Bronchial epithelial cell (primary cell): ENCODE data around the gene GNA14. TPM values are rescaled to one million over a fixed set of nuclear protein-coding genes. Genes with fewer than 3 reads are reported as not detected.

Experiments
- DNase-seq: peaks from one replicate; pipeline ENCODE4 v3.0.0-alpha.2; 2010; ENCODE audit warnings: low read depth
- FAIRE-seq: peaks from 2 replicates; lab custom pipeline; 2011; peaks lifted over from hg19 to GRCh38; lab: Jason Lieb, UNC
- H3K27me3 ChIP-seq: 2 replicates; pipeline ENCODE4 v1.5.1; 2011; ENCODE audit warnings: low read length; ENCODE audit not compliant: control insufficient read depth, insufficient read depth
- H3K36me3 ChIP-seq: 2 replicates; pipeline ENCODE4 v1.5.1; 2011; ENCODE audit warnings: low read length; ENCODE audit not compliant: control insufficient read depth, insufficient read depth
- H3K4me3 ChIP-seq: 2 replicates; pipeline ENCODE4 v1.5.1; 2011; ENCODE audit warnings: mild to moderate bottlenecking, low read depth, low read length, control low read depth
- total RNA-seq: library from RNA; depleted of rRNA; stranded (reverse); fragments of >200 nt; gene quantifications from 2 replicates; pipeline ENCODE4 v1.2.1, GENCODE V29; 2014
- TF ChIP-seq, protein P1 (sequence below): IDR thresholded peaks from 2 replicates; pipeline ENCODE4 v1.5.1; 2011; ENCODE audit warnings: mild to moderate bottlenecking, moderate library complexity, low read length, control low read depth, inconsistent platforms; ENCODE audit not compliant: insufficient read depth, severe bottlenecking

The GNA14 gene
- total RNA-seq, 1 donor from 2014 or later: not detected

DNA sequence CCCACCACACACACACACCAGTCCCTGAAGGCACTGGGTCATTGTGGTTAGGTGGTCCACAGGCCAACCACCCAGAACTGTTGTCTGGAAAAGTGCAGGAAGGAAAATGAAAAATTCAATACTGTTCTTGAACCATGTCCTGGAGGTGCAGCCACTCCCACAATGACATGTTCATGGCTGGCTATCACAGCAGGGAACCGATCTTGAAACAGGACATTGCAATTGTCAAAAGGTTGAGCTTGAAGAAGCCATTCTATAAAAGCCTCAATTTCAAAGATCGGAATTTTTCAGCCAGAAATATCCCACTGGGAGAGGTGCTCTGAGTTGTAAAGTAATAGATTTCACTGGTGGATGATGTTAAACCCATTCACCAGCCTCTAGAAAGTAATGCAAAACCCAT lies 218.2 kb downstream of the GNA14 start:
- TF ChIP-seq, protein P1, sequence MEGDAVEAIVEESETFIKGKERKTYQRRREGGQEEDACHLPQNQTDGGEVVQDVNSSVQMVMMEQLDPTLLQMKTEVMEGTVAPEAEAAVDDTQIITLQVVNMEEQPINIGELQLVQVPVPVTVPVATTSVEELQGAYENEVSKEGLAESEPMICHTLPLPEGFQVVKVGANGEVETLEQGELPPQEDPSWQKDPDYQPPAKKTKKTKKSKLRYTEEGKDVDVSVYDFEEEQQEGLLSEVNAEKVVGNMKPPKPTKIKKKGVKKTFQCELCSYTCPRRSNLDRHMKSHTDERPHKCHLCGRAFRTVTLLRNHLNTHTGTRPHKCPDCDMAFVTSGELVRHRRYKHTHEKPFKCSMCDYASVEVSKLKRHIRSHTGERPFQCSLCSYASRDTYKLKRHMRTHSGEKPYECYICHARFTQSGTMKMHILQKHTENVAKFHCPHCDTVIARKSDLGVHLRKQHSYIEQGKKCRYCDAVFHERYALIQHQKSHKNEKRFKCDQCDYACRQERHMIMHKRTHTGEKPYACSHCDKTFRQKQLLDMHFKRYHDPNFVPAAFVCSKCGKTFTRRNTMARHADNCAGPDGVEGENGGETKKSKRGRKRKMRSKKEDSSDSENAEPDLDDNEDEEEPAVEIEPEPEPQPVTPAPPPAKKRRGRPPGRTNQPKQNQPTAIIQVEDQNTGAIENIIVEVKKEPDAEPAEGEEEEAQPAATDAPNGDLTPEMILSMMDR: no peak
- no peak for DNase-seq
- Histone ChIP-seq H3K27me3 (no peaks in the 10 kb centered on the region), H3K36me3 (no peaks in the 10 kb centered on the region), H3K4me3 (no peak overlapping the region)
- FAIRE-seq: no peak

DNA sequence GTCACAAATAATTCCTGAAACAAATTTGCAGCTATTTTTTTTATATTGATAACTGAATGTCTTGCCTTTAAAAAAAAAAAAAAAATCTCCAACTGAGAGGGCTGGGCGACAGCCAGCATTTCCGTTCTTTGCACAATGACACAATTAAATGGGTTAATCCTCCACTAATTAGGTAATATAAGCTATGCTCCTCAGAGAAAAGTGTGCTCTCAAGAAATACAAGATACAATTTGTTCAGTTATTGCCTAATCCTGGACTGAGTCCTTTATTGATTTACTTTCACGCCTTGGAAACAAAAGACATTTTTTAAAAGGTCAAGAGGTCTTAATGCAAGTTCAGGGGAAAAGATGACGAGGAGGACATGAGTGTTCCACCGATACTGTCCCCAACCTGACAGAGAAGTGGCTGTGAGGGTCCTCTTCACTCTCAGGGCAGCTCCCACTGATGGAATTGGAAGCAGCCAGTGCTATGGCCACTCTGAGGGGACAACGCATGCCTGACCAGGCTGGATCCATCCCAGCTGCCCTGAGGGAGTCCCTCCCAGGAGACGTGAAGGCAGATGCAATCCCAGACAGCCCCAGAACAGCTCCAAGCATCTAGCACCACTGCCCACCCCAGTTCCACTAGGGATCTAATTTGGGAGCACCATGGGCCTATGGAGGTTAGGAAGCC lies 220.7 kb downstream of the GNA14 start:
- no peak for DNase-seq
- FAIRE-seq: no peak

DNA sequence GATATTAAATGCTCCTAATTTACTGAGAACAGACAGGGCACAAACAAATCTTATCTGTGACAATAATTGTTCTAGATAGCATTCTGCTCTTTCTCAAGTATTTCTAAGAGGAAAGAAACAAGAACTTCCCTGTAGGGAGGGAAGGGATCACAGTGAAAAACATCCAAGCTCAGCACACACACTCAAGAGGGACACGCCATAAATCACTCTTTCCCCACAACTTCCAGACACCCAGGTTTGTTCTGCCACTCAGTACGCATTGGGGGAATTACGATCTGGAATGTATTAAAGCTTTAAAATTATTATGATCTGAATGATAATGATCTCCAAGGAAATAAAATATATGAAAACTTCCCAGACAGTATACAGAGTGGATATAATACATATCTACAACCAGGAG lies 221.4 kb downstream of the GNA14 start:
- FAIRE-seq (no peak), DNase-seq (no peak)
- TF ChIP-seq, protein P1: no peak
- Histone ChIP-seq H3K36me3 (no peaks in the 10 kb centered on the region), H3K27me3 (no peaks in the 10 kb centered on the region), H3K4me3 (no peak overlapping the region)

More for the DNA sequence above, 220.7 kb downstream of the GNA14 start:
- Histone ChIP-seq H3K27me3 (no peaks in the 10 kb centered on the region), H3K36me3 (no peaks in the 10 kb centered on the region), H3K4me3 (no peak overlapping the region)
- TF ChIP-seq, protein P1: no peak

- DNase-seq (peak; percentile 44), FAIRE-seq (no peak)
- H3K4me3 ChIP-seq: no peak overlapping the region
- no peaks in the 10 kb centered on the region for H3K36me3 ChIP-seq
- H3K27me3 ChIP-seq: no peaks in the 10 kb centered on the region
- TF ChIP-seq, protein P1: no peak
These were observed 223.1 kb downstream of the GNA14 start for GRCh38 chr9:77424993-77425392.

DNA sequence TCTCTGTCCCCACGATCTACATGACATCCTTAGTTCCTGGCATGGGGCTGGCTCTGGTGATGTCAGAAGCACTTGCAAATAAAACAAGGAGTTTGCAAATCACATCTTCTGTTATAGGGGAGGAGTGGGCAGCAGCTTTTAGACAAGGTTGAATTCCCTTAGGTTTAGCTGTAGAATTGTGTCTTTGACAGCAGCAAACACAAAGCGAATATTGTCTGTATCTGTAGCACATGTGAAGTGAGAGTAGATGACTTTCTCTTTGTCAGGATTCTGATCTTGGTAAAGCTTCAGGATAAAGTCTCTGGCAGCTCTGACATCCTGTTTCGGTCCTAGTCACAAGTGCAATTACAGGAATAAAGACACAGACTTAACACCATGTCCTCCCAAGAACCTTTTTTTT lies 224.3 kb downstream of the GNA14 start:
- no peaks in the 10 kb centered on the region for H3K27me3 ChIP-seq
- DNase-seq: no peak
- TF ChIP-seq, protein P1: no peak
- no peaks in the 10 kb centered on the region for H3K36me3 ChIP-seq
- no peak overlapping the region for H3K4me3 ChIP-seq
- no peak for FAIRE-seq

DNA sequence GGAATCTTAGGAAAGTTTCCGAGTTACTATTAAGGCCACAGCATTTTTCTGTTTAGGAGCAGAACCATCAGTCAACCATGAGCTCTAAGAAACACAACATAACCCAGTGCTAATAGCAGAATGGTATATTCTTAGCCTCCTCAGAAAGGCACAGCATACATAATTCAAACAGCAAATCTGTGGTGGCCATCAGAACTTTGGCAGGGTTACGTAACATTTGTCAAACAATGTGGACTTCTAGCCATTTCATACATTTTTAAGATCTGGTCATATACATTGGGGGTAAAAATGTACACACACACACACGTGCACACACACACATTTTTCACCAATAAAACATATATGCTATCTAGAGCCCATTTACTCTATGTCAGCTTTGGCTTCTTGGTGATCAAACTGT lies 225.2 kb downstream of the GNA14 start:
- no peaks in the 10 kb centered on the region for H3K27me3 ChIP-seq

More for the DNA sequence above, 225.2 kb downstream of the GNA14 start:
- TF ChIP-seq, protein P1: no peak
- H3K4me3 ChIP-seq: no peak overlapping the region
- FAIRE-seq (no peak), DNase-seq (no peak)
- H3K36me3 ChIP-seq: no peaks in the 10 kb centered on the region
